ENCODE measurements around the gene GSTO2. TPM values are rescaled to one million over a fixed set of nuclear protein-coding genes. Genes with fewer than 3 reads are reported as not detected.

GSTO2 gene
- total and polyA plus RNA-seq, 2 of the 4 experiments (the other 2 are of a cell fraction): 1.4 to 2.3 TPM

DNA sequence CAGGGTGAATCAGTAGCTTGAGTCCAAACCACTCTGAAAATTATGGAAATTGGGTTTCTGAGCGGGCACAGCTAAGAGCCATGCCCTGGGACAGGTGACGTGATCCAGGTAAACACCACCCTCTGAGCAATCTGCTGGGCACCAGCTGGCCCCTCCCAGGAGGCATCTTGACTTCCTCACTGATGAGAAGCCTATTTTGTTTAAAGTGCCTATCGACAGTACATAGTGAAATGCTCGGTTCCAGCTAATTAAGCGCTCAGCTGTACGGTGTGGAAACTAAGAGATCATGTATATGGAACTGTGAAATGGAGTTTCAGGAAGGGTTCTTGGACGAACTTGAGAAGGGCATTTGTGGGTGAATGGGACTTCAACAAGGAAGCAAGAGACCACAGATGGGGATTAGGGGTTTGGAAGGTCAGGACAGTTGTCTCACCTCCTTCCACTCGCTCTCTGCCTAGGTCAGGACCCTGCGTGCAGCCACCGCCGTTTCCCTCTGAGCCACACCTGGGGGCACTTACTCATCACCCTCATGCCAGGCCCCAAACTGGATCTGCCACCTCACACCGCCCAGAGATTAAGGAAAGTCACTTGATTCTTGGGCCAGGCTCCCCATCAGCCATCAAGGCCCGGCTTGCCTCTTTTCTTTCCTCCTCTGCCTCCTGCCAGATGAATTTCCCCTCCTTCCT, 66.1 kb downstream of the GSTO2 start:
- H3K4ac ChIP-seq (ENCODE audit: low read depth, low read length): peak overlapping the region; percentile 24
- no peak for ATAC-seq (ENCODE audit: low read depth)
- POLR2A ChIA-PET (ENCODE audit: unreplicated experiment): no interaction called here
- H2AK9ac ChIP-seq (replicated peaks; ENCODE audit: low read depth, low read length, poor library complexity): no peak overlapping the region
- no peak overlapping the region for H2AFZ ChIP-seq (replicated peaks; ENCODE audit: low read length, poor library complexity)
- in situ Hi-C loops (cut with MboI; ENCODE audit: low sequenced_read_pairs) (no loop called here), dilution Hi-C loops (cut with HindIII; ENCODE audit: low sequenced_read_pairs, unreplicated experiment) (no loop called here), intact Hi-C loops (cut with micrococcal nuclease) (loop anchor here (5.0 kb wide), 1 partner anchor 448 kb away; no protein-coding TSS in a partner anchor)
- peaks cover 68% of the 10 kb centered on the region for H4K20me1 ChIP-seq (ENCODE audit: insufficient read depth, low read length)
- peak overlapping the region; percentile 5; the same call in 1 of the 2 replicates for H3K27ac ChIP-seq (ENCODE audit: insufficient read depth, low read length)
- TF ChIP-seq, protein P1, sequence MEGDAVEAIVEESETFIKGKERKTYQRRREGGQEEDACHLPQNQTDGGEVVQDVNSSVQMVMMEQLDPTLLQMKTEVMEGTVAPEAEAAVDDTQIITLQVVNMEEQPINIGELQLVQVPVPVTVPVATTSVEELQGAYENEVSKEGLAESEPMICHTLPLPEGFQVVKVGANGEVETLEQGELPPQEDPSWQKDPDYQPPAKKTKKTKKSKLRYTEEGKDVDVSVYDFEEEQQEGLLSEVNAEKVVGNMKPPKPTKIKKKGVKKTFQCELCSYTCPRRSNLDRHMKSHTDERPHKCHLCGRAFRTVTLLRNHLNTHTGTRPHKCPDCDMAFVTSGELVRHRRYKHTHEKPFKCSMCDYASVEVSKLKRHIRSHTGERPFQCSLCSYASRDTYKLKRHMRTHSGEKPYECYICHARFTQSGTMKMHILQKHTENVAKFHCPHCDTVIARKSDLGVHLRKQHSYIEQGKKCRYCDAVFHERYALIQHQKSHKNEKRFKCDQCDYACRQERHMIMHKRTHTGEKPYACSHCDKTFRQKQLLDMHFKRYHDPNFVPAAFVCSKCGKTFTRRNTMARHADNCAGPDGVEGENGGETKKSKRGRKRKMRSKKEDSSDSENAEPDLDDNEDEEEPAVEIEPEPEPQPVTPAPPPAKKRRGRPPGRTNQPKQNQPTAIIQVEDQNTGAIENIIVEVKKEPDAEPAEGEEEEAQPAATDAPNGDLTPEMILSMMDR (conservative IDR thresholded peaks at IDR 0.05; ENCODE audit: low read depth, low read length): no peak
- TF ChIP-seq, protein P2, sequence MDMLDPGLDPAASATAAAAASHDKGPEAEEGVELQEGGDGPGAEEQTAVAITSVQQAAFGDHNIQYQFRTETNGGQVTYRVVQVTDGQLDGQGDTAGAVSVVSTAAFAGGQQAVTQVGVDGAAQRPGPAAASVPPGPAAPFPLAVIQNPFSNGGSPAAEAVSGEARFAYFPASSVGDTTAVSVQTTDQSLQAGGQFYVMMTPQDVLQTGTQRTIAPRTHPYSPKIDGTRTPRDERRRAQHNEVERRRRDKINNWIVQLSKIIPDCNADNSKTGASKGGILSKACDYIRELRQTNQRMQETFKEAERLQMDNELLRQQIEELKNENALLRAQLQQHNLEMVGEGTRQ (IDR thresholded peaks at IDR 0.05; ENCODE audit: low read depth, low read length): no peak
- TF ChIP-seq SMC3 (IDR thresholded peaks at IDR 0.05; ENCODE audit: low read depth, low read length) (no peak), RCOR1 (IDR thresholded peaks at IDR 0.05; ENCODE audit: insufficient replicate concordance, low read length) (no peak), CHD1 (IDR thresholded peaks at IDR 0.05; ENCODE audit: low read depth, low read length) (no peak), MXI1 (IDR thresholded peaks at IDR 0.05; ENCODE audit: borderline replicate concordance, low read depth, low read length) (no peak), MAZ (IDR thresholded peaks at IDR 0.05; ENCODE audit: borderline replicate concordance, low read depth, low read length) (no peak), RAD21 (IDR thresholded peaks at IDR 0.05; ENCODE audit: low read length) (no peak), BHLHE40 (IDR thresholded peaks at IDR 0.05; ENCODE audit: low read depth, low read length) (no peak), RFX5 (IDR thresholded peaks at IDR 0.05; ENCODE audit: low read depth, low read length) (no peak), CEBPB (IDR thresholded peaks at IDR 0.05; ENCODE audit: low read depth, low read length) (no peak)
- no peak overlapping the region for H2BK15ac ChIP-seq (ENCODE audit: low read depth, low read length)
- CTCF ChIA-PET: no interaction called here
- no peak overlapping the region for H3K56ac ChIP-seq (ENCODE audit: extremely low read depth, insufficient read depth, low read length)
- H3K23ac ChIP-seq (ENCODE audit: low read depth, low read length): 0 out of 2 replicates have a peak overlapping the region, but pooled peaks have one; percentile 52
- no peaks in the 10 kb centered on the region for H3K27me3 ChIP-seq (ENCODE audit: control insufficient read depth, insufficient read depth, low read length)
- H3K9me3 ChIP-seq (ENCODE audit: control insufficient read depth, insufficient read depth, low read length): no peaks in the 10 kb centered on the region
- H2BK120ac ChIP-seq (ENCODE audit: low read depth, low read length): no peak overlapping the region
- H3K79me1 ChIP-seq (ENCODE audit: low read depth in 1 of 2, low read length in 2 of 2): peaks cover 3 to 68% of the 10 kb centered on the region in 2 experiments; a peak in 3 of 4 replicates
- peaks cover 3% of the 10 kb centered on the region; the same call in 1 of the 2 replicates for H3K36me3 ChIP-seq (ENCODE audit: control insufficient read depth, insufficient read depth, low read length)
- no peak overlapping the region for H3K18ac ChIP-seq (ENCODE audit: low read depth, low read length)
- H3K4me1 ChIP-seq (ENCODE audit: control insufficient read depth, insufficient read depth, low read length): peaks cover 51% of the 10 kb centered on the region
- no peak for DNase-seq
- H3K9me1 ChIP-seq (ENCODE audit: insufficient read depth, low read length): peaks cover 46% of the 10 kb centered on the region
- no peak overlapping the region for H4K5ac ChIP-seq (ENCODE audit: low read depth, low read length)
- H3K4me2 ChIP-seq (ENCODE audit: low read depth, low read length): 0 out of 2 replicates have a peak overlapping the region, but pooled peaks have one; percentile 76
- no peak overlapping the region for H3K9ac ChIP-seq (ENCODE audit: low read depth, low read length)
- no peak overlapping the region for H2BK20ac ChIP-seq (ENCODE audit: low read depth, low read length)
- no peak overlapping the region for H4K91ac ChIP-seq (ENCODE audit: insufficient read depth, low read depth, low read length)
- H2BK5ac ChIP-seq (ENCODE audit: low read depth, low read length, poor library complexity, severe bottlenecking): no peak overlapping the region
- peak overlapping the region in 1 of 2 experiments; percentile 4; a peak in 2 of 4 replicates for H4K8ac ChIP-seq (ENCODE audit: low read depth in 2 of 2, low read length in 2 of 2)
- H2AK5ac ChIP-seq (ENCODE audit: low read depth, low read length): peak overlapping the region; percentile 25
- H3K14ac ChIP-seq (replicated peaks; ENCODE audit: low read depth, low read length): 0 out of 2 replicates have a peak overlapping the region, but pooled peaks have one; percentile 26
- BruUV-seq (replicated peaks): no TSS peak
- no peak overlapping the region for H3K4me3 ChIP-seq (ENCODE audit: insufficient read depth, low read depth, low read length)
- 93% methylated on average over 6 of the region's 13 CpGs; no CpG with 5 or more reads in 1 of the 2 experiments for WGBS, 2 experiments (ENCODE audit: extremely low coverage in 2 of 2, insufficient read length in 1 of 2)

All from IMR-90 (cell line).